ENCODE measurements around the gene FOLR1. TPM values are rescaled to one million over a fixed set of nuclear protein-coding genes. Genes with fewer than 3 reads are reported as not detected.

The FOLR1 gene
- total RNA-seq, 2 donors from 2014 or later, result 13.8 to 19.3 TPM

GRCh38 chr11:72233056-72233772, 41.3 kb downstream of the FOLR1 start:
- H3K9me3 ChIP-seq (ENCODE audit: control insufficient read depth, low read length), result no peaks in the 10 kb centered on the region
- Mint-ChIP-seq H3K4me3 (no peak overlapping the region), H3K9me3 (no peaks in the 10 kb centered on the region), H3K27me3 (ENCODE audit: insufficient read depth) (no peaks in the 10 kb centered on the region), H3K4me1 (peaks cover 4% of the 10 kb centered on the region), H3K27ac (no peak overlapping the region), H3K36me3 (ENCODE audit: low read depth) (peaks cover 80% of the 10 kb centered on the region)
- DNase-seq, result peak; percentile 26
- no peak for TF ChIP-seq CTCF (conservative IDR thresholded peaks at IDR 0.05)
- H3K27ac ChIP-seq (ENCODE audit: low read depth, low read length), result no peak overlapping the region
- no peaks in the 10 kb centered on the region for H3K4me1 ChIP-seq (ENCODE audit: control insufficient read depth, insufficient read depth, low read length)
- peaks cover 97% of the 10 kb centered on the region for H3K36me3 ChIP-seq (ENCODE audit: control insufficient read depth, insufficient read depth, low read length)
- no peak overlapping the region for H3K9ac ChIP-seq (ENCODE audit: extremely low read depth, low read length, poor library complexity, severe bottlenecking)
- H3K27me3 ChIP-seq (ENCODE audit: control insufficient read depth, insufficient read depth, low read length, poor library complexity, severe bottlenecking), result no peaks in the 10 kb centered on the region
- no peak overlapping the region for H3K4me3 ChIP-seq (ENCODE audit: low read length)
- 95 to 97% methylated on average over 4 to 13 of the region's 13 CpGs for WGBS, 2 experiments (ENCODE audit: insufficient coverage in 1 of 2, insufficient read length in 1 of 2)

- 90 to 98% methylated on average over 2 to 8 of the region's 8 CpGs for WGBS, 2 experiments (ENCODE audit: insufficient coverage in 1 of 2, insufficient read length in 1 of 2)
- Mint-ChIP-seq H3K27me3 (ENCODE audit: insufficient read depth) (peaks cover 2% of the 10 kb centered on the region), H3K36me3 (ENCODE audit: low read depth) (peaks cover 78% of the 10 kb centered on the region)
These were observed 42.0 kb downstream of the FOLR1 start for GRCh38 chr11:72233773-72234513.

GRCh38 chr11:72234514-72234830, 42.5 kb downstream of the FOLR1 start:
- no peak for TF ChIP-seq CTCF (conservative IDR thresholded peaks at IDR 0.05)
- H3K4me3 Mint-ChIP-seq, result no peak overlapping the region
- peaks cover 6% of the 10 kb centered on the region for H3K27me3 Mint-ChIP-seq (ENCODE audit: insufficient read depth)
- peaks cover 9% of the 10 kb centered on the region for H3K4me1 Mint-ChIP-seq
- Histone ChIP-seq H3K4me3 (ENCODE audit: low read length) (no peak overlapping the region), H3K36me3 (ENCODE audit: control insufficient read depth, insufficient read depth, low read length) (peaks cover 91% of the 10 kb centered on the region), H3K9ac (ENCODE audit: extremely low read depth, low read length, poor library complexity, severe bottlenecking) (no peak overlapping the region), H3K27ac (ENCODE audit: low read depth, low read length) (no peak overlapping the region), H3K4me1 (ENCODE audit: control insufficient read depth, insufficient read depth, low read length) (no peaks in the 10 kb centered on the region), H3K27me3 (ENCODE audit: control insufficient read depth, insufficient read depth, low read length, poor library complexity, severe bottlenecking) (peaks cover 3% of the 10 kb centered on the region), H3K9me3 (ENCODE audit: control insufficient read depth, low read length) (no peaks in the 10 kb centered on the region)
- peak; percentile 12 for DNase-seq
- 93% methylated on average over 3 of the region's 3 CpGs; no CpG with 5 or more reads in 1 of the 2 experiments for WGBS, 2 experiments (ENCODE audit: insufficient coverage in 1 of 2, insufficient read length in 1 of 2)
- H3K36me3 Mint-ChIP-seq (ENCODE audit: low read depth), result peaks cover 72% of the 10 kb centered on the region
- H3K27ac Mint-ChIP-seq, result no peak overlapping the region
- H3K9me3 Mint-ChIP-seq, result no peaks in the 10 kb centered on the region

More at GRCh38 chr11:72233773-72234513, 42.0 kb downstream of the FOLR1 start:
- no peaks in the 10 kb centered on the region for H3K27me3 ChIP-seq (ENCODE audit: control insufficient read depth, insufficient read depth, low read length, poor library complexity, severe bottlenecking)
- peaks cover 96% of the 10 kb centered on the region for H3K36me3 ChIP-seq (ENCODE audit: control insufficient read depth, insufficient read depth, low read length)
- TF ChIP-seq CTCF (conservative IDR thresholded peaks at IDR 0.05), result no peak
- no peak overlapping the region for H3K4me3 ChIP-seq (ENCODE audit: low read length)
- H3K9me3 Mint-ChIP-seq, result no peaks in the 10 kb centered on the region
- peak; percentile 32 for DNase-seq
- no peaks in the 10 kb centered on the region for H3K9me3 ChIP-seq (ENCODE audit: control insufficient read depth, low read length)
- no peak overlapping the region for H3K9ac ChIP-seq (ENCODE audit: extremely low read depth, low read length, poor library complexity, severe bottlenecking)
- H3K4me3 Mint-ChIP-seq, result no peak overlapping the region
- no peaks in the 10 kb centered on the region for H3K4me1 ChIP-seq (ENCODE audit: control insufficient read depth, insufficient read depth, low read length)
- peak overlapping the region; percentile 28 for H3K27ac Mint-ChIP-seq
- H3K27ac ChIP-seq (ENCODE audit: low read depth, low read length), result no peak overlapping the region
- H3K4me1 Mint-ChIP-seq, result peaks cover 7% of the 10 kb centered on the region
